Stimulated activated naive CD4-positive, alpha-beta T cell (primary cell): ENCODE results near the gene GATB.
A peak's percentile ranks its signal among the peaks of the same experiment; 100 is the strongest.
"Not testable (repeated sequence)": the region's sequence is repeated elsewhere in the genome, so short reads cannot be mapped to it uniquely, and the experiment has no call there.

Experiments
- DNase-seq, 6 experiments: peaks; one replicate each; lab custom pipeline; 2025; lab: John Stamatoyannopoulos, UW

Gene GATB

DNA sequence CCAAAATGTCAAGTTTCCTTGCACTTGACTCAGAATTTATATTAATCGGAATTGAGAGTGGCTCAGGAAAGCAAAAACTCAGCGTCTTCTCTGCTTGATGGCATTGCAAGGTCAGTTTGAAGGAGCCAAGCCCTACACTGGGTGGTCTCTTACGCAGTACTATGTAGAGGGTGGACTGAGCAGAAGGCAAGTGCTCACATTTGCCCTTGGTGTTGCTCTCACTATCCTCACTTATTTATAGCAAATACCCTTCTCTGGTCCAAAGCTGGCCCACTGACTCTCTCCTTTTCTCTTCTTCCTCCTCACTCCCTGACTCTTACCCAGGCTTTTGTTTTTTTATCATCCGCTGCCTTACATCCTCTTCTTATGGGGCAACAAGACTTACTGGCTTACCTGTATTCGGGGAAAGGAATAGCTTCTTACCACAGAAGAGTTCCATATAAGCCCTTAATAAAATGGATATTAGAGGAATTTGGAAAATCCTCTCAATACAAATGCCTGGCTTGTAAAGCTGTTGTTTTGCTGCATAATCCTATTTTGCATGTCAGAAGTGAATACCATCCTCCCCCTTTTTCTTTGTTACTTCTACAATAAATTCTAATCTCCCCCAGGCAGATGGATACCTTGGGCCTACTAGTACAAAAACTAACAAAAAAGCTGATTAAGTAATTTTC is 24.8 kb upstream of the GATB start:
- no peak for DNase-seq

DNA sequence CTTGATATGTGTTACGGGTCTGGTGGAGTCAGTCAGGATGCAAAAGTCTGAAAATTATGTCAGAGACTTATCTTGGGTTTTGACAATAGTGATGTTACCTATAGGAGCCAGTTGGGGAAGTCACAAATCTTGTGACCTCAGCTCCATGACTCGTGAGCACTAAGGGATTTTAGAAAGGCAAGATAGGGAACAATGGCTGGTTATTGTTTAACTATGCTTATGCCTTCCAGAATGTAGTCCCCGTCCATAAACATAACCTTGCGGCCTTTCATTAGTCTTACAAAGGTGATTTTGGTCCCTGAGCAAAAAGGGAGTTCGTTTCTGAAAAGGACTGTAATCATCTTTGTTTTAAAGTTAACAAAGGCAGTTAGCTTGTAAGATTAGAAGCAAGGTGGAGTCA is 23.9 kb upstream of the GATB start:
- no peak for DNase-seq

DNA sequence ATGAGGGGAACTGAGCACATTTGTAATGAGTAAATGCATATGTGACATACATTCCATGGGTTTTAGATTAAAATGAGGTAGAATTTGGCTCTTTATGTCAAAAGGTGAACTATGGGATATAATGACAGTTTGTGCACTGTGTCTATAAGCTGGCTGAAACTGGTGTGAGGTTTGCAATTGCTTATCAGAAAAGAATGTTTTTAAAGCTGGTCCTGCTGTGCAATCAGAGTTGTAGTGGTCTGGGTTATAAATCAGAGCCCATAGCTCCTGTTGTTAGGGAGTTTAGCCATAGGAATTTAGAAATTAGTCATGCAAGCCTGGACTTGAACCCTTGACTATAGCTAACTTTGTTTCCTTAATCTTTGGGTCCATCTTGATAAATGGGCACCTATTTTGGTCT is 23.1 kb upstream of the GATB start:
- DNase-seq = no peak

DNA sequence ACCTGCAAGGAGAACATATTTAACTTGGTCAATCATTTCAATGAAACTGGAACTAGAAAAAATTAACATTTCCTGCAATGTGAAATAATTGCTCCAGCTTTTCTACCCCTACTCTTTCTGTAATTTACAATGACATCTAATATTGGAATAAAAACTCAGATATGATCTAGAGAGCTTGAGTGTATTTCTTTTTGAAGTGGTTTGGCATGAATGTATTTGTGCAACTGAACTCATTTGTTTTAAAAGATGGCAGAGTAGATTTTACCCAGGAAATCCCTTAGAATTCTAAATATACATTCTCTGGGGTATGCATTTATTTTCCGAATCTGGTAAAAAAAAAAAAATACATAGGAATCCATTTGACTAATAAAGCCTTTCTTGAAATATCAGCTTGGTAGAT is 21.5 kb upstream of the GATB start:
- no peak for DNase-seq

DNA sequence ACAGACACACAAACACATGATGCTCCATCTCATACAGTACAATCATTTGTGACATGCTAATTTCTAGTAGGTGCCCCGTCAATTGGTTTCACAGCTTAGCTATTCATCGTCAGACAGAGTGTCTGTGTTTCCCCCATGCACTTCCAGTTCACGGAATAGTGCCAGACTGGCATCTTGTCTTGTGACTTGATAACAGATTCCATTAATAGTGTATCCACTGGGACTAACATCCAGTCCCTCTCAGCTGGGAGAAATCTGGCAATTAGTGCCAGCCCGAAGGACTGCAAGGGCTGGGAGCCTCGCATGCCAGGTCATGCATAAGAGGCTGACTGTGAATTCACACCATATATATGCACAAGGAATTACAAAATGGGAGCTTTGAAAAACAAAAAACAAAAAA is 20.2 kb upstream of the GATB start:
- no peak for DNase-seq

DNA sequence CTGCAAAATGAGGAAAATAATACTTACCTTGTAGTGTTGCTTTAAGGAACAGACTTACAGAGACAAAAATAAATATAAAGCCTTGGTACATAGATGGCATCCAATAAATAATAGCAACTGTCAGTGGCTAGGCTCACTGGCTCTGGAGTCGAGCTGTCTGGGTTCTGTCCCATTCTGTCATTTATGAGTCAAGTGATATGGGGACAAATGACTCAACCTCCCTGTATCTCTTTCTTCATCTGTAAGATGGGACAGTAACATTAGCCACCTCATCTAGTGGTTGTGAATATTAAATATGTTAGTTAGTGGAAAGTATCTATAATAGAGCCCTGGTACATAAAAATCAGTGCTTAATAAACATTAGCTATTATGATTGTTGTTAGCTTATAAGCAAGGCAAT is 16.7 kb upstream of the GATB start:
- no peak for DNase-seq

DNA sequence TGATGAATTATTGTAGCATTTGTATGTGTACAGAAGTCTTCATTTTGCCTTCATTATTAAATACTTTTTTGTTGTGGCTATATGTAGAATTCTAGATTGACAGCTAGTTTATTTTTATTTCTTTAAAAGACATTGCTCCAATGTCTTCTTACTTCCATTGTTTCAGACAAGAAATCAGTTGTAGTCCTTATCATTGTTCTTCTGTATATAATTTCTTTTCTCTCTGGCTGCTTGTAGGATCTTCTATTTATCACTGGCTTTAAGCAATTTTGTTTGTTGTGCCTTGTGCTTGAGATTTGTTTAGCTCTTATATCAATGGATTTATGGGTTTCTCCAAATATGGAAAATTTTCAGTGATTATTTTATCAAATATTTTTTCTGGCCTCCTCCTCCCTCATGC is 13.5 kb upstream of the GATB start:
- no peak for DNase-seq

DNA sequence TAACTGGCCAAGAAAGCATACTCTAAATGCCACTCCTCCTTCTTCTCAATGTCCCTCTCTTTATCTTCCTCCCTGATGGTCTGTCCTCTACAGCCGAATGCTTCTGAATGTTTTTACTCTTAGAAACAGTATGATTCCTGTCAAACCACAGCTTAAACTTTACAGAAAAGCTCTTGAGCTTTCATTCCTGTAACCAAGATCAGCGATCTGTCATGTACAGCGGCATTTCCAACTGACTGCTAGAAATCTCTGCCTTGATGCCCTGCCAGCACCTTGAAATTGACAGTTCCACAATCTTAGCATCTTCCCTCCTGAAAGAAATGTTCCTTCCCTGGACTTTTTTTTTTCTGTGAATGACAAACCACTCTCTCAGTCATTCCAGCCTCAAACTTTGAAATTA is 11.5 kb upstream of the GATB start:
- no peak for DNase-seq

DNA sequence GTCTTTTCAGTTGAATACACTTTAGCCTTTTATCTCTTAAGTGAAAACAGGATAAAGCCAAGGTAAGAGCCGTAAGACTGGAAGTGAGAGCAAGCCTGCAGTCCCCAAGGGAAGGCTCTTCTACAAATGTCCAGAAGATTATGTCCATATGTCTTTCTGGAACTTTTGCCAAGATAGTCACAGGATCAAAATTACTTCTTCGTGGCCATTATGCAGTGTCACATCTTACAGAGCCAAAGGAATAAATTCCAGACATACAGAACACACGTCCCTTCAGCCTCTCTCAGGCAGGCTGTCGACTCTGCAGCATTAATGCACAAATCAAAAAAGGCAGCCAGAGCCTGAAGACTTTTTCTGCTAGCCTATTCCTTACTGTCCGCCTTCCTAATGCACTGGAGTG is 10.9 kb upstream of the GATB start:
- no peak for DNase-seq

DNA sequence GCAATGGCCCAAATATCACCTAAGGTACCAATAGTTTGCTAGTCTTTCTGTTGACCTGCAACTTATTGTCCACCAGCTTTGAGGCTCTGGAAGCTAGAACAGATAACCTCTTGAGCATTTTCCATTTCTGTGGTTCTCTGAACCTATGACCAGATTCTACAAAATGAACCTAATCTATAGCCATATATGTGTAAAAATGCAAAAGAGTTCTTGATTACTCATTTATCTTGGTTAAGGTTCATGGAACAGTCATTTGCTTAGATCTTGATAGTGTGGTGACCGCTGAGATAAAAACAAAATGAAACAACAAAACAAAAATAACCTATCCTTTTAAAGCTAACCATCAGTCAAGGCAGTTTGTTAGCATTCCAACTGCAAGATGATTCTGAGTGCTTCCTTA is 9.3 kb upstream of the GATB start:
- DNase-seq = no peak

DNA sequence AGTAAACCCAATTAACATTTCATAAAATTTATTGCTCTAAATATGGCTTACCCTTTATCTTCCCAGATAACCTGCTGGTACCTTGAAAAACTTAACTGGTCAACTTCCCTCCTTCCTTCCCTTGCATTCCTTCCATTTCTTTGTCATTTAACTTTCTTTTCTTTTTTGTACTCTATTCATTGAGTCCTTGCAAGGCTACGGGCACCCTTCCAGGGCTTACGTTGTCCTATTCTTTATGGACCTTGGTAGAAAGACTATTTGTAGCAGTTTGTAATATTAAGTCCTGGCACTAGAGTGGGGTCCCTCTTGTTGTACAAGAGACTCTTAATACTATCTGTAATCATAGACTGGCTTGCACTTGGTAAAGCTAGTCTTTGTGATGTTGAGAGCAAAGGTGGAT is 8.0 kb upstream of the GATB start:
- no peak for DNase-seq

DNA sequence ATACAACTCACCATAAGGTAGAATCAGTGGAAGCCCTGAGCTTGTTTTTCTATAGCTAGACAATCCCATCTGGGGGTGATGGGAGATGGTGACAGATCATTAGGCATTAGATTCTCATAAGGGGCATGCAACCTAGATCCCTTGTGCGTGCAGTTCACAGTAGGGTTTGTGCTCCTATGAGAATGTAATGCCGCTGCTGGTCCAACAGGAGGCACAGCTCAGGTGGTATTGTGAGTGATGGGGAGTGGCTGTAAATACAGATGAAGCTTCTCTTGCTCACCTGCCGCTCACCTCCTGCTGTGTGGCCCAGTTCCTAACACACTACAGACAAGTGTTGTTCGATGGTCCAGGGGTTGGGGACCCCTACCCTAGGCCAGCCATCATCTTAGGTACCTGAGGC is 5.9 kb upstream of the GATB start:
- peak in 2 of 6 experiments; percentile 0 to 13 for DNase-seq

DNA sequence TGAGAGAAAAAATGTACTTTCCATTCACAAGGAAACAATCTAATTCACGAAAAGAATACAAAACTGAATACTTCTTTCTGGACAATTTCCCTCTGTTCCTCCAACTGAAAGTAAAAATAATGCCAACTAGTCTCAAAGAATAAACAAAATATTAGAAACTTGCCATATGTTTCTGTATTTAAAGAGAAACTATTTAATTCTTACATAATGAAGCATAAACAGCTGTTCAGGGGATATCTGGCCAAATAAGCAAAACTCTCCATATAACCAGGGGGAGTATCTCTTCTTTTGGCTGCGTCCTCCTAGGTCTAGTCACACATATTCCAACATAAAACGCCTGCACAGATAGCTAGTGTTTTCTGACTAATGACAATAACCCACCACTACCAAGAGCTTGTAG is 805 bp downstream of the GATB start:
- DNase-seq = no peak

DNA sequence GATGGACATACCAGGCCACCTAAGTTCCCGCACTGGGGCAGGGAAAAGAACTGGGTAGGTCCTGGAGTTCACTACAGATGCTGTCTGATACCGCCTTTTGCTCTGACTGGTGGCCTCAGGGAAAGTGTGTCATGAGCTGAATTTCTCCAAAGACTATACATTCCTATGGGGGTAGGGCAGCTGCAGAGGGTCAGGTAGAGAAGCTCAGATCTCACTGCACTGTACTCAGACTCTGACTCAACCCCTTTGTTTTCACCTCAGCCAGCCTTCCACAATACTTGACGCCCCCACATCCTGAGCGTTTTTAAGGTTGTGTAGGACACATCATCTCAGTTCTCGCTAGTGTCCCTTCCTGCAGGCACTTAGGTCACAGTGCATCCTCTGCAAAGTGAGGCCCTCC is 7.8 kb downstream of the GATB start:
- no peak for DNase-seq

DNA sequence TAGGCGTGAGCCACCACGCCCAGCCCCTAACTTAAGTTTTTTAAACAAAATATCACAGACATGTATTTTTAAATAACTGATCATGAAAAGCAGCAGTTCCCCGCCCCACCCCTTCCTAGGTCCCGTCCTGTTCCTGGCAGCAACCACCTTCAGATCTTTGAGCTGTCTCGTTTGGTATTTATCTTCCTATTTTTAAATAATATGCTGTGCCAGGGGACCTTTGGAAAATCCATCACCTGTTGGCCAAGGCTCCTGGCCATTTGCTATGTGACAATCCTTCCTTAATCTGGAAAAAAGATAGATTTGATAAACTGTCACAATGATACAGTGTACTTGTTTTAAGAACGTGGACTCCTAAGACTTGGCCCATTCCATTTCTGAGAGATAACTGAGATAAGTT is 10.7 kb downstream of the GATB start:
- DNase-seq = no peak

DNA sequence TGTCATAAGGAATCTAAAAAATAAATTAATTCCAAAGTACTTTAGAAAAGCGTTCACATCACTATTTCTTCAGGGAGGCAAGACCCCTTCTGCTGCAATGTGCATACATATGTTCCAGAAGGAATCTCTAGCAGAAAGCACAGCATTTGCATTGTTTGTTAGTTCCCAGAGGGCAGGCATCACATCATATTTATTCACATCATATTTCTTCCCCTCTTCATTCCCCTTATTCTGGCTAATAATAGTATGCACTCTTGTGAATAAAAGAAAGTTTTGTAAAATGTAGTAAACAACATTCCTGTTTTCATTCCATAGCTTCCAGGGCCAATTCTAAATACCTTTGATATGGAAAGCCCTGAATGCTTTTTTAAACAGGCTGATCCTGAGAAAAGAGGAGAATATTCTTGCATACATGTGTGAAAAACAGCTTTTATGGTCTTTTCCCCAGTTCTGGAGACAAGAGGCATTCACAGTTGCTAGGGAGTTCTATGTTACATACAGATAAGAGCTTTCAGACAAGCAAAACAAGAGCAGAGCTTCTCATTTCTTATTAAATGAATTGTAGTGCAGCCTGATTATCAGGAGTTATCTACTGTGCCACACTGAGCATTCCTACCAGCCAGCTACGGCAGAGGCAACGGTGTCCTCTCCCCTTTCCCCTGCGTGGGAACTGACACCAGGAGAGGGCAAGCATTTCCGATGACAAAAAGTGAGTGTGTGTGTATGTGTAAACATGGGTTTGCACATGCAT is 15.2 kb downstream of the GATB start:
- DNase-seq = no peak

DNA sequence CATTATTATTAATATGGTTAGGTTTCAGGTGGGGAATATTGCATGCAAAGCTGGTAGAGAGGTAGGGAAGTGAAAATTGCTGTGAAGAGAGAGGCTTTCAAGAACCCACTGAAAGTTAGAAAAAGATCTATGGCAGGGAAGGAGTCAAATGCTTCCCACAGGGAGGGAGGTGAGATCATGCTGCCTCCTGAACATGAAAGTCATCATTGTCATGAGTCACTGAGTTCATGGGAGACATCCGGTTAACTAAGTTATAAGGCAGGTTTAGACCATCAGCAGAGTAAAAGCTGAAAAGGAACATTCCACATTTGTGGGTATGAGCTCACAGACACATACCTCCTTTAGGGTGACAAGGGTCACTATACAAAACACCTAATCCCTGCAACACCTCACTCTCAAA is 16.2 kb downstream of the GATB start:
- no peak for DNase-seq

DNA sequence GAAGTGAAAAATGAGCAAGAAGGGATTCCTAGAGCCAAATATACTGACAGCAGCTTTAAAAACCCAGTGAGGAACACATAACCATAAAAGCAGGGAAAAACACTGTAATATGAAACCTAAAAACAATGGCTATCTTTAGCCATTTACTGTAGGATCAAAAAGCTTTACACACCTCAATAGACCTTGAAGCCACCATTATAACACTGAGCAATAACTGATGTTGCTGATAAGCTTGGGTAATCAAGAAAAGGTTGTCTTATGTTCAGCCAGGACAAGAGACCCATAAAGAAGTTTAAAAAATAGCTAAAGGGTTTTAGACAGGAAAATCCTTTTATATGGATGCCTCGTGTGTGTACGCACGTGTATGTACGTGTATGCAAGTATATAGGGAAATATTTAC is 16.9 kb downstream of the GATB start:
- DNase-seq = no peak

DNA sequence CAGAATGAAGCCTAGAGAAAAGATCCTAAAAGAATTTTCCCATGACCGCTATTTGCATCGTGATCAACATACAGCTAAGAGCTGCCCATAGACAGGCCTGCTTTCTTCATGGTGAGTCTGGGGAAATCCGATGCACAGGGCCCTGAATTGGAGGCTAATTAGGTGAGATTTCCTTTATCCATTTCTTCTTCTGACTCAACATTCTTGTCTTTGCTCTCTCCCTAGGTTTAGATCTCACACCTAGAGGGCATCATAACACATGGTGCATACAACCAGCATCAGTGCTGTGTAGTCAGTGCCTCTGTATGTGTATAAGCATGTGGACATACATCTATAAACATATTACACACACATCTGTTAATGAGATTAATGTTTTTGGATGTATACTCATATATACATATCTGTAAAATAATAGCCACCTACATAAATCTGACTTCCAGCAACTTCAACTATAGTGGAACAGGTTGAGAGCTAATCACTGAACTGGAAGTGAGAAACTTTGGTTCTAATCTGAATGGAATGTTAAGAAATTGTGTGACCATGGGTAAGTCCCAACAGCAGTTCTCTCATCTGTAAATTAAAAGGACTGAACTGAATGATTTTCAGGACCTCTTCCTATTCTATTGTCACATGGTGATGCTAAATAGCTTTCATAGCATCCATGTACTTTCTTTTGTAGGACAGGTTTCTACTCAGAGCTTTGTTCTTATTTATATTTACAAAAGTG is 17.5 kb downstream of the GATB start:
- no peak for DNase-seq

DNA sequence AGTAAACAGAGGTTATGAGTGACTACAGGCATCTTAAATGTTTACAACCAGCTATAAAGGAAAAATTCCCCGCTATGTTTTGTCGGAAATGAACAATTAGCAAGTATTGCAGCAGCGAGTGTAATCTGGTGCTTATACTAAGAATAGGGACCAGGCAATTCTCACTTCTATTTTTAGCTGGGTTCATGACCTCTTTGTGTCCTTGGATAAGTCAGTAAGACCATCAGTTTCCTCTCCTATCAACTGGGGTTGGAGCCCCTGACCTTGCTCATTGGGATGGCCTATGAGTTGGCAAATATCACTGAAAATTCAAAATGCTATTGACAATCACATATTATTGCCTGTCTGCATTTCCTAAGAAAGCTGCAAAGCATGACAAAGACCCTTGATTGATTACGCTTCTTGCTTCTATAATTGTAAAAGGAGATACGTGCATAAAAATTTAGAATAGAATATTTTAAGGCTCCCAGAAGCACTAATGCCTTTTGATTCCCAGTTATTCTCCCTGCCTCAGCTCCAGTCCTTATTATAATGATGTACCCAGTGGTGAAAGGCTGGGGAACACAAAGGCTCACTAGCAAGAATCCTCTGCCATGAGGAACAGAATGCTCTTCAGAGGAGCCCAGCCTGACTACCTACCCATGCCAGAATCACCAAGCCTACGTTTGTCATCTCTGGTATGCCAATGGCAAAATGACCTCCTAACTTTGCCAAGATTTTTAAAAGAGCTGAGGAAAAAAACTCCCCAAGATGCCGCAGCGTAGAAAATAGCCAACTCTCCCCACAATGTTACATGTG is 21.9 kb downstream of the GATB start:
- no peak for DNase-seq

DNA sequence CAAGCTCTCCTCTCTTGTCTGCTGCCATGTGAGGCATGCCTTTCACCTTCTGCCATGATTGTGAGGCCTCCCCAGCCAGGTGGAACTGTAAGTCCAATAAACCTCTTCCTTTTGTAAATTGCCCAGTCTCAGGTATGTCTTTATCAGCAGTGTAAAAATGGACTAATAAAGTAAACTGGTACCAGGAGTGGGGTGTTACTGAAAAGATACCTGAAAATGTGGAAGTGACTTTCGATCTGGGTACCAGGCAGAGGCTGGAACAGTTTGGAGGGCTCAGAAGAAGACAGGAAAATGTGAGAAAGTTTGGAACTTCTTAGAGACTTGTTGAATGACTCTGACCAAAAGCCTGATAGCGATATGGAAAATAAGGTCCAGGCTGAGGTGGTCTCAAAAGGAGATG is 24.0 kb downstream of the GATB start:
- not testable (repeated sequence) for DNase-seq

DNA sequence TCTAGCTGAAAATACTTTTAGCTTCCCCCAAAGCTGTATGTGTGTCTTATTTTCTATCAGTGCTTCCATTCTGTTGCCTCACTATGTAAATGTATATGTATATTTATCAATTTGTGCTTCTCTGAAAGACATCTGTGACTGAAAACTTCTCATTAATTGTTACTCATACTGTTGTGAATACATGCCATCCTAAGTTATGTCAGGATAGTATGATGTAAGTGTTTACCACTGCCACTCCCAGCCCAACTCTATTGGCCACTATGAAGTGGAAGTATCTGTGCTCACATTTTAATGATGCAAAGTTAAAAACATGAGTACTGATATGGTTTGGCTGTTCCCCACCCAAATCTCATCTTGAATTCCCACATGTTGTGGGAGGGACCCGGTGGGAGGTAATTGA is 24.4 kb downstream of the GATB start:
- DNase-seq = no peak

DNA sequence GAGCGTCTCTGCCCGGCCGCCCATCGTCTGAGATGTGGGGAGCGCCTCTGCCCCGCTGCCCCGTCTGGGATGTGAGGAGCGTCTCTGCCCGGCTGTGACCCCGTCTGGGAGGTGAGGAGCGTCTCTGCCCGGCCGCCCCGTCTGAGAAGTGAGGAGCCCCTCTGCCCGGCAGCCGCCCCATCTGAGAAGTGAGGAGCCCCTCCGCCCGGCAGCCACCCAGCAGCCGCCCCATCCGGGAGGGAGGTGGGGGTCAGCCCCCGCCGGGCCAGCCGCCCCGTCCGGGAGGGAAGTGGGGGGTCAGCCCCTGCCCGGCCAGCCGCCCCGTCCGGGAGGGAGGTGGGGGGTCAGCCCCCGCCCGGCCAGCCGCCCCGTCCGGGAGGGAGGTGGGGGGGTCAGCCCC is 29.1 kb downstream of the GATB start:
- DNase-seq = not testable (repeated sequence)
